Lower lobe of right lung (tissue), 2 donors: ENCODE data around the gene DAB1. TPM values are rescaled to one million over a fixed set of nuclear protein-coding genes. Genes with fewer than 3 reads are reported as not detected.

Source experiments
- ATAC-seq, 2 donors: fragments of 200-7000 bp; cut with Tn5 transposase; one replicate each; pipeline ENCODE4 v1.9.1; 2020 to 2022; ENCODE audit warnings: mild to moderate bottlenecking in 2 of 2, moderate library complexity in 2 of 2
- DNase-seq: peaks from one replicate; pipeline ENCODE4 v3.0.0-alpha.2; 2020
- H3K27ac ChIP-seq: fragments of 200-600 bp; one replicate; pipeline ENCODE4 v1.8.0; 2022
- H3K27me3 ChIP-seq: fragments of 200-600 bp; one replicate; pipeline ENCODE4 v1.8.0; 2022; ENCODE audit warnings: low read depth
- H3K36me3 ChIP-seq: fragments of 200-600 bp; one replicate; pipeline ENCODE4 v1.8.0; 2022; ENCODE audit warnings: mild to moderate bottlenecking
- H3K4me1 ChIP-seq: fragments of 200-600 bp; one replicate; pipeline ENCODE4 v1.8.0; 2022
- H3K4me3 ChIP-seq: fragments of 200-600 bp; one replicate; pipeline ENCODE4 v1.8.0; 2022; ENCODE audit warnings: mild to moderate bottlenecking
- H3K9me3 ChIP-seq: fragments of 200-600 bp; one replicate; pipeline ENCODE4 v1.8.0; 2022
- intact Hi-C: fragments of 100-400 bp; cut with DNase I; formaldehyde crosslinking; loops from one replicate; pipeline ENCODE4 v1.11.0; 2022
- total RNA-seq: library from RNA; stranded (reverse); fragmentation: NEBNext Ultra II Directional; extraction: Animal tissue kit (Norgen Biotek cat#: 25700); gene quantifications from one replicate; pipeline ENCODE4 v1.2.1, GENCODE V29; 2021
- TF ChIP-seq, protein P1 (sequence below): fragments of 200-600 bp; IDR thresholded peaks from one replicate; pipeline ENCODE4 v1.8.0; 2022; ENCODE audit warnings: antibody characterized with exemption, mild to moderate bottlenecking
- donor health status: DM: no; HTN: yes; CAD: no; lungs with severe emphysema.

DAB1 gene
- total RNA-seq, 1 donor from 2014 or later, result 1.9 TPM

DNA sequence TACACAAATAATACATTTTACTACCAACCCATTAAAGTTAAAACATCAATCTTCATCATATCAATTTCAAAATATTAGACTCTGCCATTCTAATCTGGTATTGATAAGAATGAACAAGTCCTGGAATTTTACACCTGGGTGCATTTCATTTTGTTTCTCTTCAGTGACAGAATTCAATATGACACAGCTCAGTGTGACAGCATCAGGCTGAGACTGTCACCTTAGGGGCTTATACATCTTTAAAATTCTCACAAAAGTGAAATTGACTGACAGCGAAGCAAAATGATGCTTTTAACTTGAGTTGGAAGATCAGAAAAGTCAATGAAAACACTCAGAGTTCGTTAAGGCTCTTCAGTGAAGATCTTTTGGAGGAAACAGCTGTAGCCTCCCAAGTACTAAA, 213.0 kb downstream of the DAB1 start:
- Histone ChIP-seq H3K4me3 (no peak overlapping the region), H3K27ac (no peak overlapping the region), H3K9me3 (no peaks in the 10 kb centered on the region), H3K4me1 (no peaks in the 10 kb centered on the region), H3K27me3 (no peaks in the 10 kb centered on the region), H3K36me3 (no peaks in the 10 kb centered on the region)
- TF ChIP-seq, protein P1, sequence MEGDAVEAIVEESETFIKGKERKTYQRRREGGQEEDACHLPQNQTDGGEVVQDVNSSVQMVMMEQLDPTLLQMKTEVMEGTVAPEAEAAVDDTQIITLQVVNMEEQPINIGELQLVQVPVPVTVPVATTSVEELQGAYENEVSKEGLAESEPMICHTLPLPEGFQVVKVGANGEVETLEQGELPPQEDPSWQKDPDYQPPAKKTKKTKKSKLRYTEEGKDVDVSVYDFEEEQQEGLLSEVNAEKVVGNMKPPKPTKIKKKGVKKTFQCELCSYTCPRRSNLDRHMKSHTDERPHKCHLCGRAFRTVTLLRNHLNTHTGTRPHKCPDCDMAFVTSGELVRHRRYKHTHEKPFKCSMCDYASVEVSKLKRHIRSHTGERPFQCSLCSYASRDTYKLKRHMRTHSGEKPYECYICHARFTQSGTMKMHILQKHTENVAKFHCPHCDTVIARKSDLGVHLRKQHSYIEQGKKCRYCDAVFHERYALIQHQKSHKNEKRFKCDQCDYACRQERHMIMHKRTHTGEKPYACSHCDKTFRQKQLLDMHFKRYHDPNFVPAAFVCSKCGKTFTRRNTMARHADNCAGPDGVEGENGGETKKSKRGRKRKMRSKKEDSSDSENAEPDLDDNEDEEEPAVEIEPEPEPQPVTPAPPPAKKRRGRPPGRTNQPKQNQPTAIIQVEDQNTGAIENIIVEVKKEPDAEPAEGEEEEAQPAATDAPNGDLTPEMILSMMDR, result no peak
- intact Hi-C loops, result no loop called here
- DNase-seq (no peak), ATAC-seq (no peak)

DNA sequence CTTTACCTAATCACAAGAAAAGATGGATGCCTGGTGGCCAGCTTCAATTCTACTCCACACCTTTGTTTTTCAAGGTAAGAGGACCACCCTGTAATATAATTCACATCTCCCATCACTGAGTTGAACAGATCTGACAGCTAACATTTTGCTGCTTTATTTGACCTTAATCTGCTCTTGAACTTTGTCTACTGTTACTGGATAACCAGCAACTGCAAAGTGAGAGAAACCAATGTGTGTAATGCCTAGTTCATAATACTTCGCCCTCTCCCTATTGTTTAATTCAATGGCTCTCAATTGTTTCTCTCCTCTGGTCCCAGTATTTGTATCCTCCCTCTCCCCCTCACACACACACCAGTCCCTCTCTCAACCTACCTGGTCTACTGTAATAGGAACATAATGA, 214.4 kb downstream of the DAB1 start:
- no peak overlapping the region for H3K27ac ChIP-seq
- H3K4me1 ChIP-seq, result no peaks in the 10 kb centered on the region
- no peaks in the 10 kb centered on the region for H3K27me3 ChIP-seq
- no peaks in the 10 kb centered on the region for H3K9me3 ChIP-seq
- ATAC-seq (no peak), DNase-seq (no peak)
- no peaks in the 10 kb centered on the region for H3K36me3 ChIP-seq
- H3K4me3 ChIP-seq, result no peak overlapping the region
- TF ChIP-seq, protein P1, result no peak
- intact Hi-C loops, result no loop called here

DNA sequence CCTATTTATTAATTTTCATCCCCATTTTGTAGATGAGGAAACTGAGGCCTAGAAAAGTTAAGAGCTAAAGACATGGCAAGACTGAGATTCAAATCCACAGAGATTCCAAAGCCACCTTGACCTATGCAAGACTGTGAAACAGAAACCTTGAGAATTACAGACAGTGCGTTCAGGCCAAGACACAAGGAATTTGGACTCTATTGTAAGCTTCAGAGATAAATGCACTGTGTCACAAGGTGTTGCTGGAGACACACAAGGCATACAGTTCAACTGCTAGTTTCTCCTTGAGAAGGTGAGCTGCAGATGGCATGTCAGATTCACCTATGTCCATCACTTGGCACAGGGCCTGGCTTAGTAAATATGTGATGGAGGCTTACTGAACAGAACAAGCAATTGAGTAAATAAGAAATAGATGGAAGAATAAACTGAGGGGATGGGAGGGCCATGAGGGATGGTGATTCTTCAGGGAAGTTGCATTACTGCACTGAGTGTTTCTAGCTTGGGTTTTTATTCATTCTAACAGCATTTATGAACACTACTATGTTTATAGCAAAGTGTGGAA, 215.0 kb downstream of the DAB1 start:
- DNase-seq (no peak), ATAC-seq (no peak)
- H3K27ac ChIP-seq, result no peak overlapping the region
- H3K36me3 ChIP-seq, result no peaks in the 10 kb centered on the region
- H3K9me3 ChIP-seq, result no peaks in the 10 kb centered on the region
- no peaks in the 10 kb centered on the region for H3K27me3 ChIP-seq
- H3K4me3 ChIP-seq, result no peak overlapping the region
- H3K4me1 ChIP-seq, result no peaks in the 10 kb centered on the region
- TF ChIP-seq, protein P1, result no peak
- intact Hi-C loops, result no loop called here

DNA sequence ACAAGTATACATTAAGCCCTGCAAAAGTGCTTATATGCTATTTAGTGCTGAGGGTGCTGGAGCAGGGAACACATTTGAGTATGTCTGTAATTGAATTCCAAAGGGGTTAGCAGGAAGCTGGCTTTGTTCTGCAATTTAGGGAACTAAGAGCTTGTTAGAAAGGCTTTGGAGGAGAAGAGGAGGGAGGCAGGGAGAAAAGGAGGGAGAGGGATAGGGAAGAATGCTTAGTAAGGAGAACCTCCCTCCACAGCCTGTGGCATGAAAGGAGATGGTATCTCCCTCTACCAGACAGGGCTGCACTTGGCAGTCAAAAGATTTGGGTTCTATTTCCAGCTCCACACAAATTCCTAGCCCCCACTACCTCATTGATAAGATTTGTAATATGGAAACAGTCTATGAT, 217.8 kb downstream of the DAB1 start:
- intact Hi-C loops, result no loop called here
- H3K27me3 ChIP-seq, result no peaks in the 10 kb centered on the region
- H3K27ac ChIP-seq, result no peak overlapping the region
- H3K9me3 ChIP-seq, result no peaks in the 10 kb centered on the region
- TF ChIP-seq, protein P1, result no peak
- DNase-seq (no peak), ATAC-seq (no peak)
- no peaks in the 10 kb centered on the region for H3K4me1 ChIP-seq
- no peaks in the 10 kb centered on the region for H3K36me3 ChIP-seq
- H3K4me3 ChIP-seq, result no peak overlapping the region

DNA sequence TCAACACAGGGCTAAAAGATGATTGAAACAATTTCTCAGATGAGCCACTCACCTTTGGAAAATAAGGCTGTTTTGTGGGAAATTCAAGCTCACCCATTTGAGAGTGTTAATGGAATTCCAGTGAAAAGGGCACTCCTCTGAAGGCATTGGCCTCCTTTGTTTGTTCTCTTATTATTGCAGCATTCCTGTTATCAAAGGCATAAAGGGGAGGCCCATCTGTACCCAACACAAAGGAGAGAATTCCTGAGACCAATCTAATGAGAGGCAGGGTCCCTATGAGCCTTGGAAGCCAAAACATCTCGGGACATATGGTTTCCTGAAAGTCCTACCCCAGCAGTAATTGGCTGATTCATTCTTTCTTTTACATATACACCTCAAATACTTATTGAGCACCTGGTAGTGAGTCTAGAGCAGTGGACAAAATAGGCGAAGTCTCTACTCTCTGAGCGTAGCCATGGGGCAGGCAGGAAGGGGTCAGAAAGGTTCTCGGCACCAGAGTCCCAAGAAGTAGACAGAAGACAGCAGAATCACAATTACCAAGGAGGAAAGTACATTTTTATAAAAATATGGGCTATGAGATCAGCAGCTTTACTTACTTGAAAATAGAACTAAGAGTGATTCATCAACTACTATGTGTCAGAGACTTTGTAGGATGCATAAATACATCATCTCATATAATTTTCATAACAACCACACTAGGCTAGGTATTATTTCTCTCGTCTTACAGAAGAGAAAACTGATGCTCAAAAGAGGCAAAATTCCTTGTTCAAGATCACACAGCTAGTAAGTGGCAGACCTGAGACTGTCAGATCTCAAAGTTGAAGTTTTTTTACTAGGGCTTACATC, 218.7 kb downstream of the DAB1 start:
- Histone ChIP-seq H3K36me3 (no peaks in the 10 kb centered on the region), H3K4me3 (no peak overlapping the region), H3K27ac (no peak overlapping the region), H3K9me3 (no peaks in the 10 kb centered on the region), H3K27me3 (no peaks in the 10 kb centered on the region), H3K4me1 (no peaks in the 10 kb centered on the region)
- intact Hi-C loops, result no loop called here
- ATAC-seq (no peak), DNase-seq (no peak)
- TF ChIP-seq, protein P1, result no peak
